Measurements from ENCODE around the gene CRYBG1.

The CRYBG1 gene

GRCh38 chr6:106434530-106434929, 74.0 kb downstream of the CRYBG1 start:
- no peaks in the 10 kb centered on the region for H3K9me2 ChIP-seq (replicated peaks; ENCODE audit: low read depth, low read length)
- H3K4me3 ChIP-seq (ENCODE audit: low read length, poor library complexity, severe bottlenecking): no peak overlapping the region
- H2AFZ ChIP-seq (ENCODE audit: low read length): no peak overlapping the region
- H3F3A ChIP-seq (ENCODE audit: low read depth): no peaks in the 10 kb centered on the region
- no peaks in the 10 kb centered on the region for H3K9me3 ChIP-seq (ENCODE audit: insufficient read depth, low read depth, low read length)
- H3K27me3 ChIP-seq (ENCODE audit: insufficient read depth, low read length, poor library complexity, severe bottlenecking): no peaks in the 10 kb centered on the region
- H3K4me2 ChIP-seq (ENCODE audit: low read depth, low read length, poor library complexity, severe bottlenecking): no peak overlapping the region
- no peaks in the 10 kb centered on the region for H3K36me3 ChIP-seq (ENCODE audit: insufficient read depth, low read length)
- no peak for TF ChIP-seq CTCF (conservative IDR thresholded peaks at IDR 0.05; ENCODE audit: low read length)
- no peak for TF ChIP-seq EZH2phosphoT487 (IDR thresholded peaks at IDR 0.05; ENCODE audit: borderline replicate concordance)
- no peaks in the 10 kb centered on the region for H3K79me2 ChIP-seq (ENCODE audit: insufficient read depth, low read length)
- no peaks in the 10 kb centered on the region for H3K4me1 ChIP-seq (ENCODE audit: insufficient read depth, low read length, poor library complexity, severe bottlenecking)
- no peaks in the 10 kb centered on the region for H4K20me1 ChIP-seq (ENCODE audit: insufficient read depth, low read length, poor library complexity, severe bottlenecking)
- no peak overlapping the region for H3K9ac ChIP-seq (ENCODE audit: low read depth, low read length, poor library complexity, severe bottlenecking)

GRCh38 chr6:106439459-106439858, 78.9 kb downstream of the CRYBG1 start:
- Histone ChIP-seq H3K9me2 (replicated peaks; ENCODE audit: low read depth, low read length) (no peaks in the 10 kb centered on the region), H3K4me2 (ENCODE audit: low read depth, low read length, poor library complexity, severe bottlenecking) (no peak overlapping the region), H3K79me2 (ENCODE audit: insufficient read depth, low read length) (no peaks in the 10 kb centered on the region), H4K20me1 (ENCODE audit: insufficient read depth, low read length, poor library complexity, severe bottlenecking) (no peaks in the 10 kb centered on the region), H3F3A (ENCODE audit: low read depth) (no peaks in the 10 kb centered on the region), H3K4me1 (ENCODE audit: insufficient read depth, low read length, poor library complexity, severe bottlenecking) (peaks cover 9% of the 10 kb centered on the region), H3K36me3 (ENCODE audit: insufficient read depth, low read length) (no peaks in the 10 kb centered on the region), H3K9me3 (ENCODE audit: insufficient read depth, low read depth, low read length) (no peaks in the 10 kb centered on the region), H3K27me3 (ENCODE audit: insufficient read depth, low read length, poor library complexity, severe bottlenecking) (no peaks in the 10 kb centered on the region), H3K4me3 (ENCODE audit: low read length, poor library complexity, severe bottlenecking) (no peak overlapping the region), H2AFZ (ENCODE audit: low read length) (peak overlapping the region; percentile 43; the same call in 1 of the 2 replicates), H3K9ac (ENCODE audit: low read depth, low read length, poor library complexity, severe bottlenecking) (no peak overlapping the region)
- TF ChIP-seq CTCF (conservative IDR thresholded peaks at IDR 0.05; ENCODE audit: low read length) (no peak), EZH2phosphoT487 (IDR thresholded peaks at IDR 0.05; ENCODE audit: borderline replicate concordance) (no peak)

GRCh38 chr6:106440546-106440945, 80.0 kb downstream of the CRYBG1 start:
- Histone ChIP-seq H3K9me3 (ENCODE audit: insufficient read depth, low read depth, low read length) (no peaks in the 10 kb centered on the region), H2AFZ (ENCODE audit: low read length) (no peak overlapping the region), H3K9me2 (replicated peaks; ENCODE audit: low read depth, low read length) (no peaks in the 10 kb centered on the region), H3K9ac (ENCODE audit: low read depth, low read length, poor library complexity, severe bottlenecking) (no peak overlapping the region), H3K4me1 (ENCODE audit: insufficient read depth, low read length, poor library complexity, severe bottlenecking) (peaks cover 9% of the 10 kb centered on the region), H3K4me3 (ENCODE audit: low read length, poor library complexity, severe bottlenecking) (no peak overlapping the region), H3K4me2 (ENCODE audit: low read depth, low read length, poor library complexity, severe bottlenecking) (no peak overlapping the region), H3K79me2 (ENCODE audit: insufficient read depth, low read length) (no peaks in the 10 kb centered on the region), H4K20me1 (ENCODE audit: insufficient read depth, low read length, poor library complexity, severe bottlenecking) (no peaks in the 10 kb centered on the region), H3K36me3 (ENCODE audit: insufficient read depth, low read length) (no peaks in the 10 kb centered on the region), H3K27me3 (ENCODE audit: insufficient read depth, low read length, poor library complexity, severe bottlenecking) (no peaks in the 10 kb centered on the region), H3F3A (ENCODE audit: low read depth) (no peaks in the 10 kb centered on the region)
- TF ChIP-seq CTCF (conservative IDR thresholded peaks at IDR 0.05; ENCODE audit: low read length): no peak
- TF ChIP-seq EZH2phosphoT487 (IDR thresholded peaks at IDR 0.05; ENCODE audit: borderline replicate concordance): no peak

Data from Loucy (cell line).